GM21526 (cell line): ENCODE results near the gene ATF6B.
"Not testable (repeated sequence)": the region's sequence is repeated elsewhere in the genome, so short reads cannot be mapped to it uniquely, and the experiment has no call there.

Experiments
- ATAC-seq: cut with Tn5 transposase; IDR thresholded peaks from one replicate; pipeline ENCODE4 v1.9.1; 2021; ENCODE audit warnings: moderate library complexity; ENCODE audit not compliant: unreplicated experiment, low FRiP score

The ATF6B gene

GRCh38 chr6:32084780-32085179 lies 43.3 kb downstream of the ATF6B start:
- no peak for ATAC-seq

DNA sequence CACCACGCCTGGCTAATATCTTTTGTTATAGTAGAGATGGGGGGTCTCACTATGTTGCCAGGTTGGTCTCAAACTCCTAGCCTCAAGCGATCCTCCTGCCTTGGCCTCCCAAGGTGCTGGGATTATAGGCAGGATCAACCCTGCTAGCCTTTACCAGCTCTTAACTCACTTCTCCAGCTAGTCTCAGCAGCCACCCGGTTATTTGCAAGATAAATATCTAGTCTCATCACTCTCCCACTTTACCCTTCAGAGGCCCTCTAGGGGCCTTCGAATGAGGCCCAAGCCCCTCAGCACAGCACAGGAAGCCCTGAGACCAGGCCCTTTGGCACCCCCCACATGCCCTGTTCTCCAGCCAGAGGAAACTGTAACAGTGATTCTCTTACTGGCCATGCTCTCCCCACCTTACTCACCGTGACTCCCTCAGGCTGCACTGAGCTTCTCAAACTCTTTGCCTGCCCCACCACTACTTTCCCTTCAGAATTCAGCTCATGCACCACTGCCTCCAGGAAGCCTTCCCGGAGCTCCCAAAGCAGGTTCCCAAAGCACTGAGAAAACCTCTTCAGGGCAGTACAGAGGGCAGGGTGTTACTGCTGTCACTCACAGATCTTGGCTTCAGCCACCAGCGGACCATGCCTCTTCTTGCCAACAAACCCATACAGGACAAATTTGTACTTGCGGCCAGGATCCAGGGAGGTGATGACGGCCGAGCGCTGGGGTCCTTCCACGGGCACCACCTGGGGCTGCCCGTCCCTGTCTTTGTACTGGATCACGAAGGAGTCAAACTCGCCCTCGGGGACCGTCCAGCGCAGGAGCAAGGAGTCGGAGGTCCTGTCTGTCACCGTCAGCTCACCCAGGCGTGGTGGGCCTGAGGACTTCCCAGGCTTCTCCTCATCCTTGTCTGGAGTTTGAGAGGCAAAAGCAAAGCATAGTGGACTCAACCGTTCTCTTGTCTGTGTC lies 44.0 kb downstream of the ATF6B start:
- ATAC-seq = no peak

DNA sequence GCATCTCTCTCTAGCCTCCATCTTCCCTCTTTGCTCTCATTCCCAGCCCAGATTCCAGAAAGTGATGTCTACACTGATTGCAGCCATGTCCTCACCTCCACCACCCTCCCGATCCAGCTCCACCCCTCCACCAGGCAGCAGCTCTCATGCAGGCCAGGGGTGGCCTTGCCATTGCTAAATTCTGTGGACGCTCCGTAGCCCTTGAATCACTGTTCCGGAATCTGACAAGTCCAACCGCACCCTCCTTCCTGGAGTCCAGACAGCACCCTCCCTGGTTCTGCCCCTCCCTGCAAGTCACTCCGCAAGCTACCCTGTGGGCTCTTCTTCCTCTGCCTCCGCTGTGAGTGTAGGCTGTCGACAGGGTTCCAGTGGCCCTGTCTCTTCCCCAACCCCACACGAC lies 45.1 kb downstream of the ATF6B start:
- ATAC-seq = no peak

DNA sequence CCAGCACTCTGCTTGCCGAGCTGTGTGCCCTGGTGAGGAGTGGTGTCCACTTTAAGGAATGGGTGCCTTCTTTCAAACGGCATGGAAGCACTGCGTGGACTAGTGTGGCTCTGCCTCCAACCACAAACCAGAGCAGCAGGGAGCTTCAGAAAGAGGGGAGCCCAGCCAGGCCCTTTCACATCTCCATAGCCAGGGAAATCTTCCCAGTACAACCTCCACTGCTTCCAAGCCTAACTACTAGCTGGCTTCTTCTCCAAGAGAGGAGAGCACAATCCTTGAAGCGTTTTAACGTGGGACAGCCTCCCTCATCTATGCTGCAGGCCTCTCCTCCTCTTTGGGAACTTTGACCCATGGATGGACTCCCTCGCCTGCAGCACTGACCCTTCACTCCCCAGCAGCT lies 45.6 kb downstream of the ATF6B start:
- no peak for ATAC-seq

DNA sequence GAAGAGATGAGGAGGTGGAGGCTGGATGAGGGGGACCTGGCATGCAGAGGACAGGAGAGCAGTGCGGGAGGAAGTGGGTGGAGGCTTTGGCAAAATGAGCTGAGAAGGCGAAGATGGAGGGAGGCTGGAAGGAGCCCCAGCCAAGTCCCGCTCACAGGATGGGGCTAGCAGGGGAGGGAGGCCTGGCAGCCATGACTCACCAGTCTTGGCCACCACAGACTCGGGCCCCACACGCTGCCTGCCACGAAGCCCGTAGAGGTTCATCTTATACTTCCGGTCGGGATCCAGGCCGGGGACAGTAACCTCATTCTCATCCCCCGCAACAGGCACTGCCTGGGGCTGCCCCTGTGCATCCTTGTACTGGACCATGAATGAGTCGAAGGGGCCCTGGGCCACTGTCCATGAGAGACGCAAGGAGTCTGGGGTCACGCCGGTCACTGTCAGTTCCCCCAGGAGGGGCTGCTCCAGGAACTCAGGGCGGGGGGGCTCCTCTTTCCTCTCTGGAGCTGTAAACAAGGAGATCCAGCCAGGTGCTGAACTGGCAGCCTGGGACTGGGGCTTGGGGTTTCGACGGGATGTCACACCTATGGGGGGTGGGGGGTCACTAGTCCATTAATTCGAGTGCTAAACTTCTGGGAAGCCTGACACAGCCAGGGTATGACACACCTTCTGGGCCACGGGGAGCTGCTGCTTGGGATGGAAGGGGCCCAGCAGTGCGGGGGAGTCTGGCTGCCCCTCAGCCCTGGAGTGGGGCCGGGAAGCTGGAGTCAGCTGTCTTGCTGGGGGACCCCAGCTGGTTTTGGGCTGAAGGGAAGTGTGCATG lies 46.7 kb downstream of the ATF6B start:
- no peak for ATAC-seq

GRCh38 chr6:32079566-32080290 lies 48.3 kb downstream of the ATF6B start:
- no peak for ATAC-seq

DNA sequence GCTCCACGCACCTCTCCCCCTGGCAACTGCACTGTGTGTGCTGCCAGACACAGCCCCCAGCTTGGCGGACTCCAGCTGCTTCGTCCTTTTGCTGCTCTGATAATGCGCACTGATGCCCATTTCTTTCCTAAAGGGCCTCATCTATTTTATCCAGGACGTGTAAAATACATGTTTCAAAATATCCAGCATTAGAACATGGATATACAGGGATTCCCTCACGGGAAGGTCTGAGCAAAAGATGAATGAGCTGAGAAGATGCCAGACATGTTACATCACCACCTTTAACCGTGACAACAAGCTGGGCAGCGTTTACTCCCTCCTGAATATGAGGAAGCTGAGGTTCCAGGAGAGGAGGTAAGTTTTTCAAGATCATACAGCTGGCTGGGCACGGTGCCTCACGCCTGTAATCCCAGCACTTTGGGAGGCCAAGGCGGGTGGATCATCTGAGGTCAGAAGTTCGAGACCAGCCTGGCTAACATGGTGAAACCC lies 51.7 kb downstream of the ATF6B start:
- no peak for ATAC-seq

DNA sequence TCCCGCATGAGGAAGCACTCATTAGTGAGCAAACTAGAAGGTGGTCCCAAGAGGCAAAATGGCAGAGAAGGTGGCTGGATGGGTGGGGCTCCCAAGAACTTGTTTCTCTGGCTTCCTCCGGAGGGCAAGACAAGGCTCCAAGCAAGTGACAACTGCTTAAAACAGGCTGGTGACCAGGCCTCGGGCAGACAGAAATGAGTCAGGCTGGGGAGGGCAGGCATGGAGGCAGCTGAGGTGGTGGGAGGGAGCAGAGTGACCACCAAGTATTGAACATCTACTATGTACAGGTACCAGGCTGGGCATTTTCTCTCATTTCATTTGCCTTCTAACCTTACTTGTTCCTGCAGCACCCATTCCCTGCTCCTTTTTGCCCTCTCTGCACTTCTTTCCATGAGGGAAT lies 52.3 kb downstream of the ATF6B start:
- ATAC-seq = no peak

- ATAC-seq = no peak
Measured at GRCh38 chr6:32074996-32075532, 53.0 kb downstream of the ATF6B start.

- no peak for ATAC-seq
Measured at GRCh38 chr6:32073613-32074012, 54.4 kb downstream of the ATF6B start.

DNA sequence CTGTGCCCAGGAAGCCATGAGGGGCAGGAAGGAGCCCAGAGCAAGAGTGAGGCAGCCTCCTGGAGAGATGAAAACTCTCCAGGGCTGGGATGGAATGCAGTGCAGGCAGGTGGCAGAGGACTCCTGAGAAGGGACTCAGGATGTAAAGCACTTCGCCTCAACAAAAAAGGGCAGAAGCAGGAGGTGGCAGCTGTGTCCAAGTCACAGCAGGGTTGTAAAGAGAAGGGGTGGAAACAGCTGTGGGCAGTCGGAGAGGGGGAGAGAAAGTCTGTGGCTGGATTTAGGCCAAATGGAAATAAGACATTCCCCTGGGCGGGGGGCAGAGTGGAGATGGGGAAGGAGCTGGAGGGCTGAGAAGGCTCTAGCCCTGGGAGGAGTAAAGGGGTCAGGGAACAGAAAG lies 54.9 kb downstream of the ATF6B start:
- no peak for ATAC-seq

- ATAC-seq = no peak
Measured at GRCh38 chr6:32070814-32071543, 57.1 kb downstream of the ATF6B start.

GRCh38 chr6:32069878-32070515 lies 58.0 kb downstream of the ATF6B start:
- ATAC-seq = no peak

GRCh38 chr6:32069460-32069859 lies 58.6 kb downstream of the ATF6B start:
- no peak for ATAC-seq

- ATAC-seq = no peak
Measured at GRCh38 chr6:32068867-32069266, 59.2 kb downstream of the ATF6B start.

DNA sequence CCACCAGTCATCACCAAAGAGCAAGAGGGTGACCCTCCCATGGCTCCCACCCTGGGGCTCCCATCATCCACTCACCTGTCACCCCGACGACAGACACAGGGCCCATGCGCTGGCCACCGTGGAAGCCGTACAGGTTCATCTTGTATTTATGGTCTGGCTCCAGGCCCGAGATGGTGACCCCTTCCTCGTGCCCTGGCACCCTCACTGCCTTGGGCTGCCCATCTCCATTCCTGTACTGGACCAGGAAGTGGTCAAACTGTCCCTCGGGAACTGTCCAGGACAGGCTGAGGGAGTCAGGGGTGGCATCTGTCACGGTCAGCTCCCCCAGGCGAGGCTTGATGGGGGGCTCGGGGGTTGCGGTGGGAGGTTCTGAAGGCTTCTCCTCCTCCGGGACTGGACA lies 59.7 kb downstream of the ATF6B start:
- not testable (repeated sequence) for ATAC-seq

DNA sequence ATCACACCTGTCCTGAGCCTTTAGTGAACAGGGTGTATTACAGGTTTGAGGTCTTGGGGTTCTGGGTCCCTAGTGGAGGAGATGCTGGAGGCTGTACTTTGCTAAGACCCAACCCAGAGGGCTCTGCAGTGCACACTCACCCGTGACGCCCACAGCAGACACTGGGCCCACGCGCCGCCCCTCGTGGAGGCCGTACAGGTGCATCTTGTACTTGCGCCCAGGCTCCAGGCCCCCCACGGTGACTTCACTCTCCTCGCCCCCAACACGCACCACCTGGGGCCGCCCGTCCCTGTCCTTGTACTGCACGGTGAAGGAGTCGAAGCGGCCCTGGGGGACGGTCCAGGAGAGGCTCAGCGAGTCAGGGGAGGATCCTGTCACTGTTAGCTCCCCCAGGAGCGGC lies 60.5 kb downstream of the ATF6B start:
- not testable (repeated sequence) for ATAC-seq
